ENCODE data around the gene FGF19. TPM values are rescaled to one million over a fixed set of nuclear protein-coding genes. Genes with fewer than 3 reads are reported as not detected.

FGF19 gene
- polyA plus RNA-seq, 3 donors, result 0.34 to 1.1 (median 1.1) TPM

GRCh38 chr11:69656536-69657455, 47.0 kb downstream of the FGF19 start:
- DNase-seq, result no peak

GRCh38 chr11:69655479-69656428, 48.1 kb downstream of the FGF19 start:
- DNase-seq, result no peak

- no peak for DNase-seq
Measured at GRCh38 chr11:69654660-69655478, 49.0 kb downstream of the FGF19 start.

GRCh38 chr11:69654001-69654659, 49.7 kb downstream of the FGF19 start:
- no peak for DNase-seq

GRCh38 chr11:69653406-69653960, 50.3 kb downstream of the FGF19 start:
- DNase-seq, result no peak

GRCh38 chr11:69652999-69653398, 50.8 kb downstream of the FGF19 start:
- DNase-seq, result no peak

GRCh38 chr11:69651834-69652620, 51.8 kb downstream of the FGF19 start:
- no peak for DNase-seq

GRCh38 chr11:69650832-69651344, 52.9 kb downstream of the FGF19 start:
- DNase-seq, result no peak

GRCh38 chr11:69650081-69650831, 53.6 kb downstream of the FGF19 start:
- DNase-seq, result no peak

GRCh38 chr11:69649576-69649900, 54.3 kb downstream of the FGF19 start:
- no peak for DNase-seq

GRCh38 chr11:69648679-69649575, 54.9 kb downstream of the FGF19 start:
- DNase-seq, result no peak

Other genes with a start within 250 kb of the FGF19 start
- gene LINC01488, start 222.4 kb downstream of the FGF19 start, polyA plus RNA-seq (ENCODE audit: insufficient read length in 3 of 3), result under 1 TPM in 1 of 3 donors, not detected in 2; 0.04 TPM
- gene CCND1, start 62.9 kb downstream of the FGF19 start, polyA plus RNA-seq (ENCODE audit: insufficient read length in 3 of 3), result 100 to 1,000 TPM; 153 to 167 (median 157) TPM
- 10 to 100 TPM; 26.6 to 41.4 (median 34.1) TPM for gene LTO1, start 28.7 kb downstream of the FGF19 start, polyA plus RNA-seq (ENCODE audit: insufficient read length in 3 of 3)
- not detected for gene FGF4, start 71.3 kb upstream of the FGF19 start, polyA plus RNA-seq (ENCODE audit: insufficient read length in 3 of 3)
- gene FGF3, start 115.4 kb upstream of the FGF19 start, polyA plus RNA-seq (ENCODE audit: insufficient read length in 3 of 3), result under 1 TPM in 1 of 3 donors, not detected in 2; 0.10 TPM